H1 (cell line): Measurements from ENCODE around the gene MAN2A1. TPM values are rescaled to one million over a fixed set of nuclear protein-coding genes. Genes with fewer than 3 reads are reported as not detected.

Experiments
- CTCF ChIP-seq, 3 experiments: IDR thresholded peaks; 1 replicate in 2 of 3; 2 replicates in 1 of 3; pipeline versions ENCODE4 v1.5.1 to v1.6.1; 2011; ENCODE audit warnings: low read length in 3 of 3, mild to moderate bottlenecking in 3 of 3, inconsistent platforms in 2 of 3, low read depth in 1 of 3, moderate library complexity in 1 of 3; ENCODE audit not compliant: insufficient read depth in 1 of 3; ENCODE audit errors: control extremely low read depth in 1 of 3
- E2F6 ChIP-seq: IDR thresholded peaks from 2 replicates; pipeline ENCODE4 v1.6.1; 2012; ENCODE audit warnings: inconsistent platforms
- polyA plus RNA-seq, 7 experiments: library from polyadenylated mRNA; depleted of rRNA in 3 of 7; stranded (reverse) in 5 of 7; unstranded in 2 of 7; fragments of >200 nt in 5 of 7; fragments of 200-250 nt in 2 of 7; gene quantifications; 1 replicate in 5 of 7; 2 replicates in 1 of 7; 4 replicates in 1 of 7; pipeline versions ENCODE4 v1.2.1 to v1.2.3, GENCODE V29; 2011 to 2013; ENCODE audit warnings: missing spikeins in 2 of 7, mixed read lengths in 2 of 7
- total RNA-seq: library from RNA; stranded (reverse); fragmentation: NEBNext Ultra II Directional; extraction: Animal tissue kit (Norgen Biotek cat#: 25700); gene quantifications from 2 replicates; pipeline ENCODE4 v1.2.1, GENCODE V29; 2021

The MAN2A1 gene
- total and polyA plus RNA-seq, 2 of the 8 experiments (the other 6 are each of a cell fraction or from before 2014, with no cell fraction given), result 29.1 to 102 TPM

- no peak for TF ChIP-seq CTCF (IDR thresholded peaks at IDR 0.05; ENCODE audit: control extremely low read depth in 1 of 3, insufficient read depth in 1 of 3, low read depth in 1 of 3, low read length in 3 of 3)
- TF ChIP-seq E2F6, result no peak
Observed at GRCh38 chr5:109849478-109850088, 159.9 kb downstream of the MAN2A1 start (continued).
